ENCODE measurements around the gene HCFC1R1. TPM values are rescaled to one million over a fixed set of nuclear protein-coding genes. Genes with fewer than 3 reads are reported as not detected.

The HCFC1R1 gene
- total and polyA plus RNA-seq, 2 experiments from 2014 or later, result 50.8 to 109 TPM

GRCh38 chr16:3019594-3020246, 4.0 kb downstream of the HCFC1R1 start:
- Histone ChIP-seq H3K36me3 (no peaks in the 10 kb centered on the region), H3K4me1 (ENCODE audit: low read depth) (peaks cover 22% of the 10 kb centered on the region), H3K27ac (peak overlapping the region; percentile 97), H3K27me3 (no peaks in the 10 kb centered on the region), H3K4me3 (peak overlapping the region; percentile 74), H3K9me3 (ENCODE audit: low read depth) (no peaks in the 10 kb centered on the region)
- DNase-seq (ENCODE audit: low read depth in 1 of 2, low spot score in 1 of 2), result no peak
- TF ChIP-seq, protein P1, sequence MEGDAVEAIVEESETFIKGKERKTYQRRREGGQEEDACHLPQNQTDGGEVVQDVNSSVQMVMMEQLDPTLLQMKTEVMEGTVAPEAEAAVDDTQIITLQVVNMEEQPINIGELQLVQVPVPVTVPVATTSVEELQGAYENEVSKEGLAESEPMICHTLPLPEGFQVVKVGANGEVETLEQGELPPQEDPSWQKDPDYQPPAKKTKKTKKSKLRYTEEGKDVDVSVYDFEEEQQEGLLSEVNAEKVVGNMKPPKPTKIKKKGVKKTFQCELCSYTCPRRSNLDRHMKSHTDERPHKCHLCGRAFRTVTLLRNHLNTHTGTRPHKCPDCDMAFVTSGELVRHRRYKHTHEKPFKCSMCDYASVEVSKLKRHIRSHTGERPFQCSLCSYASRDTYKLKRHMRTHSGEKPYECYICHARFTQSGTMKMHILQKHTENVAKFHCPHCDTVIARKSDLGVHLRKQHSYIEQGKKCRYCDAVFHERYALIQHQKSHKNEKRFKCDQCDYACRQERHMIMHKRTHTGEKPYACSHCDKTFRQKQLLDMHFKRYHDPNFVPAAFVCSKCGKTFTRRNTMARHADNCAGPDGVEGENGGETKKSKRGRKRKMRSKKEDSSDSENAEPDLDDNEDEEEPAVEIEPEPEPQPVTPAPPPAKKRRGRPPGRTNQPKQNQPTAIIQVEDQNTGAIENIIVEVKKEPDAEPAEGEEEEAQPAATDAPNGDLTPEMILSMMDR (IDR thresholded peaks at IDR 0.05; ENCODE audit: low read depth, low read length), result no peak

DNA sequence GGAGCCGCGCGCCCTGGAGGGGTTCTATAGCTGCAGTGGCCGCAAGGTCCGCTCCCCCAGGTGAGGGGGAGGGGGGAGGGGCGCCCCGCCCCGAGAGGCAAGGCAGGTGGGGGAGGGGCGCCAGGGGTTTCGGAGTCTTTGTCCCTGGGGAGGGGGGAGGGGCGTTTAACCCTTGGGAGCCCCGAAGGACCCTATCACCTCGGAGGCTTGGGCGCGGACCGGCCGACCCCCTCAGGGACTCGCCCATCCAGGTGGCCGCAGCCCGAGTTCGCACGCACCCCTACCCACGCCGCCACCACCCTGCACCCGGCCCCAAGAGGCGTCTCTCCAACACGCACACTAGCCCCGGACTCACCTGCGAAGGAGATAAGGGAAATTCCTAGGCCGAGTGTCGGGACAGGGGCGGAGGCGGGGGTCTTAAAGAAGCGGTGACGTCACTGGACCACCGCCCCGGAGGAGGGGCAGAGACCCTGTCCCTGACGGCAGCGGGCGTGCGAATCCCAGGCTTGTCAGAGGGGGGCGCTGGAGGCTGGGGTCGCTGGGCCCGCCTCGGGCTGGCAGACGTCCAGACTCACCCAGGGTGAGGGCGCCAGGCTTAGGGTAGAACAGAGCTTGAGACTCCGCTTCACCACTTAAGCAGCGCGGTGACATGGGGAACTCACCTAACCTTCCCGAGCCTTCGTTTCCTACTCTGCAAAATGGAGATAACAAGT, 5.8 kb downstream of the HCFC1R1 start, which contains the start of gene CLDN6:
Gene CLDN6, minus strand, starts transcription at position 390 of the 713 bp plus-strand sequence. CDS start 2,162 bp downstream, outside the sequence.
- Histone ChIP-seq H3K36me3 (no peaks in the 10 kb centered on the region), H3K4me1 (ENCODE audit: low read depth) (peaks cover 18% of the 10 kb centered on the region), H3K27ac (peak within 1 kb of the TSS; percentile 87), H3K9me3 (ENCODE audit: low read depth) (no peaks in the 10 kb centered on the region), H3K27me3 (no peaks in the 10 kb centered on the region), H3K4me3 (peak within 1 kb of the TSS; percentile 76)
- DNase-seq (ENCODE audit: low read depth in 1 of 2, low spot score in 1 of 2), result peak in 1 of 2 donors; percentile 94
- TF ChIP-seq, protein P1 (IDR thresholded peaks at IDR 0.05; ENCODE audit: low read depth, low read length), result peak; percentile 29

DNA sequence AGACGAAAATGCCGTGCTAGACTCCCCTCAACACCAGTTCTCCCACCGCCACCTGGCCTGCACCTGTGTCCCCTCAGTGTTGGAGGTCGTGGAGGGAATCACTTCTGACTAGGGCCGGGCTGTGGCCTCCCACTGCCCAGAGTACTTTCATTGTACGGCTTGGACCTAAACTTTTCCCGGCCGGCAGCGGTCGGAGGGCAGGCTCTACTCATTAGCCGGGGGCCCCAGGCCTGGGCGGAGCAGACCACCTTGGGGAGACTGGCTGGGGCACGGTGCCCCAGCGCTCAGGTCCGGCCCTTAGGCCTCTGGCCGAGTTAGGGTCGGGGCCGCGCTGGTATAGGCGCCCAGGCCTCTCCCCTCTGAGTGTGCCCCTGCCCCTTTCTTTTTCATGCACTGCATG, 6.4 kb downstream of the HCFC1R1 start:
- Histone ChIP-seq H3K9me3 (ENCODE audit: low read depth) (no peaks in the 10 kb centered on the region), H3K4me1 (ENCODE audit: low read depth) (peaks cover 18% of the 10 kb centered on the region), H3K27ac (peak overlapping the region; percentile 87), H3K36me3 (no peaks in the 10 kb centered on the region), H3K27me3 (no peaks in the 10 kb centered on the region), H3K4me3 (peak overlapping the region; percentile 76)
- TF ChIP-seq, protein P1 (IDR thresholded peaks at IDR 0.05; ENCODE audit: low read depth, low read length), result no peak
- no peak for DNase-seq (ENCODE audit: low read depth in 1 of 2, low spot score in 1 of 2)

DNA sequence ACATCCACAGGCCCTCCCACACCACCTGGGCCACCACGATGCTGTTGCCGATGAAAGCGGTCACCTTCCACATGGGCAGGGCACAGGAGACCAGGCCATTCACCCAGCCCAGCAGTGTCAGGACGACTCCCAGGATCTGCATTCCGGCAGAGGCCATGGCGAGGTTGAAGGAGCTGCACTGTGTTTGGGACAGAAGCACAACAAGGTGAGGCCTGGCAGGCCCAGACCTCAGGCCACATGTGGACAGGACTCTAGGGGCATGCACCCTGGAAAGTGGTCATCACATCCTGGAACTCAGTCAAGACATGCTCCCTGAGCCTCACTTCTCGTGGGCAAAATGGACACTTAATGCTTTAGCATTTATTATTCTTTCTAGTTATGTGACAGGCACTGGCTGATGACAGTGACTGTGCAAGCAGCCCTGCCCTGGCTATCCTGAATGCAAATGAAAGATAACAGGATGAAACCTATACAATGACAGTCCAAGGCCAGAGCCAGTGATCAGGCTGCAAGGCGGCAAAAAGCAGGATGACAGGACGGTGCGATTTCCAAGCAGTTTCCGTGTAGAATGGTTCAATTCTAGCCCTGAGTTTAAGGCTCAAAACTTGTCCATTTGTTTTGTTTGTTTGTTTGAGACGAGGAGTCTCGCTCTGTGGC, 7.7 kb downstream of the HCFC1R1 start:
- Histone ChIP-seq H3K36me3 (no peaks in the 10 kb centered on the region), H3K4me1 (ENCODE audit: low read depth) (peaks cover 16% of the 10 kb centered on the region), H3K27me3 (no peaks in the 10 kb centered on the region), H3K27ac (no peak overlapping the region), H3K4me3 (no peak overlapping the region), H3K9me3 (ENCODE audit: low read depth) (no peaks in the 10 kb centered on the region)
- no peak for DNase-seq (ENCODE audit: low read depth in 1 of 2, low spot score in 1 of 2)
- TF ChIP-seq, protein P1 (IDR thresholded peaks at IDR 0.05; ENCODE audit: low read depth, low read length), result no peak

GRCh38 chr16:3014971-3015370, 8.8 kb downstream of the HCFC1R1 start:
- Histone ChIP-seq H3K27me3 (no peaks in the 10 kb centered on the region), H3K36me3 (no peaks in the 10 kb centered on the region), H3K9me3 (ENCODE audit: low read depth) (no peaks in the 10 kb centered on the region), H3K4me3 (no peak overlapping the region), H3K27ac (no peak overlapping the region), H3K4me1 (ENCODE audit: low read depth) (peaks cover 24% of the 10 kb centered on the region)
- DNase-seq (ENCODE audit: low read depth in 1 of 2, low spot score in 1 of 2), result no peak
- TF ChIP-seq, protein P1 (IDR thresholded peaks at IDR 0.05; ENCODE audit: low read depth, low read length), result no peak
